DND-41 (cell line): ENCODE data around the gene FBP2.

ENCODE experiments used
- ATAC-seq: fragments of 200-7000 bp; cut with Tn5 transposase; 3 replicates; pipeline ENCODE4 v1.9.1; 2021; ENCODE audit warnings: low read depth; ENCODE audit not compliant: insufficient read depth
- DNase-seq: peaks from one replicate; pipeline ENCODE4 v3.0.0-alpha.2; 2020
- H2AFZ ChIP-seq: 2 replicates; pipeline ENCODE4 v1.6.0; 2012; ENCODE audit warnings: low read depth, low read length
- H3K27ac ChIP-seq: 2 replicates; pipeline ENCODE4 v1.5.1; 2012; ENCODE audit warnings: low read length, inconsistent platforms
- H3K27me3 ChIP-seq: fragments of 200-600 bp; sonication (generic); 2 replicates; pipeline ENCODE4 v1.6.0; 2012; ENCODE audit warnings: low read length, mild to moderate bottlenecking, inconsistent platforms; ENCODE audit not compliant: insufficient read depth, poor library complexity
- H3K36me3 ChIP-seq: 2 replicates; pipeline ENCODE4 v1.5.1; 2012; ENCODE audit warnings: low read length, inconsistent platforms; ENCODE audit not compliant: insufficient read depth
- H3K4me1 ChIP-seq: 2 replicates; pipeline ENCODE4 v1.5.1; 2012; ENCODE audit warnings: mild to moderate bottlenecking, low read length; ENCODE audit not compliant: insufficient read depth
- H3K4me2 ChIP-seq: 2 replicates; pipeline ENCODE4 v1.6.0; 2012; ENCODE audit warnings: mild to moderate bottlenecking, moderate library complexity, low read length, inconsistent platforms; ENCODE audit not compliant: insufficient read depth
- H3K4me3 ChIP-seq, 2 experiments: fragments of 200-600 bp in 1 of 2; shearing (Covaris generic) in 1 of 2; 2 replicates each; pipeline ENCODE4 v1.5.1; 2012 to 2016; ENCODE audit warnings: inconsistent platforms in 2 of 2, low read length in 2 of 2, mild to moderate bottlenecking in 2 of 2, low read depth in 1 of 2, moderate library complexity in 1 of 2
- H3K79me2 ChIP-seq: 2 replicates; pipeline ENCODE4 v1.6.0; 2012; ENCODE audit warnings: low read length, inconsistent platforms; ENCODE audit not compliant: insufficient read depth
- H3K9ac ChIP-seq: 2 replicates; pipeline ENCODE4 v1.6.0; 2012; ENCODE audit warnings: low read depth, mild to moderate bottlenecking, inconsistent platforms, low read length, moderate library complexity
- H3K9me3 ChIP-seq: 2 replicates; pipeline ENCODE4 v1.5.1; 2012; ENCODE audit warnings: low read length, moderate library complexity, mild to moderate bottlenecking, inconsistent platforms; ENCODE audit not compliant: insufficient read depth, severe bottlenecking
- H4K20me1 ChIP-seq: 2 replicates; pipeline ENCODE4 v1.6.0; 2012; ENCODE audit warnings: low read length; ENCODE audit not compliant: insufficient read depth
- EZH2 ChIP-seq: IDR thresholded peaks from 3 replicates; pipeline ENCODE4 v1.6.1; 2012; ENCODE audit warnings: borderline replicate concordance, low read depth, mild to moderate bottlenecking, moderate library complexity, low read length, inconsistent platforms; ENCODE audit not compliant: severe bottlenecking
- TF ChIP-seq, protein P1 (sequence below): IDR thresholded peaks from 2 replicates; pipeline ENCODE4 v1.5.1; 2012; ENCODE audit warnings: borderline replicate concordance, low read length, moderate library complexity, mild to moderate bottlenecking; ENCODE audit not compliant: poor library complexity, severe bottlenecking; ENCODE audit errors: extremely low read depth

The FBP2 gene

DNA sequence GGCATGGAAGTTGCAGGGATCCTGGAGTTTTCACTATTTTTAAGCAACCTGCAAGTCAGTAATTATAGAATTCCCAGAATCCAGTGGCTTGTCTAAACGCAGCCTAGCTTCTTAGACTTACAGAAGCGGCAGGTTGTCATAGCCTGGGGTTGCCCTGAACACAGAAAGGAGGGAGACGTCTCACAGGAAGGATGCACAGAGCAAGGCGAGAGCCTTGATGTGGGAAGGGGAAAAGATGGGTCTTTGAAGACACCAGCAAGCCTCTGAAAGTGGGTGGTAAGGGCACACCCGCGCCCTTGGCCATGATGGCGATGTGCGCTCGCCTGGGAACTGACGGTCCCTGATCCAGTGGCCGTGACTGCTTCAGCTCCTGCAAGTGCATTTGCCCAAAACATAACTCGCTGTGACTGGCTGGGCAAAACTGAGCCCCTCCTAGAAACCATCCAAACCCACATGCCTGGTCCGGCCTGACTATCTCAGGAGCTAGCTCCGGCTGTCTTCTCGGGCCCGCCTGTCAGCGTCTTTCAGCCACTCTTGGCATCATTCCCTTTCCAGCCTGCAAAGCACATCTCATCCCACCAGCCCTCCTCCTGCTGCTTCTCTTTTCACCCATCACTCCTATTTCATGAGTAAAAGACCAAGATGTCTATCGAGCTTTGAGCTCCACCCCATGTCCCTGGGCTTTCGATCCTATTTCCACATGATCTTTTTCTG lies 28.6 kb upstream of the FBP2 start:
- H3K27ac ChIP-seq = no peak overlapping the region
- H3K9me3 ChIP-seq = no peaks in the 10 kb centered on the region
- peak; percentile 69 for ATAC-seq
- no peak overlapping the region for H3K4me2 ChIP-seq
- no peaks in the 10 kb centered on the region for H3K36me3 ChIP-seq
- H3K9ac ChIP-seq = no peak overlapping the region
- DNase-seq = peak; percentile 18
- H3K27me3 ChIP-seq = no peaks in the 10 kb centered on the region
- H3K4me1 ChIP-seq = no peaks in the 10 kb centered on the region
- no peak for TF ChIP-seq EZH2
- TF ChIP-seq, protein P1, sequence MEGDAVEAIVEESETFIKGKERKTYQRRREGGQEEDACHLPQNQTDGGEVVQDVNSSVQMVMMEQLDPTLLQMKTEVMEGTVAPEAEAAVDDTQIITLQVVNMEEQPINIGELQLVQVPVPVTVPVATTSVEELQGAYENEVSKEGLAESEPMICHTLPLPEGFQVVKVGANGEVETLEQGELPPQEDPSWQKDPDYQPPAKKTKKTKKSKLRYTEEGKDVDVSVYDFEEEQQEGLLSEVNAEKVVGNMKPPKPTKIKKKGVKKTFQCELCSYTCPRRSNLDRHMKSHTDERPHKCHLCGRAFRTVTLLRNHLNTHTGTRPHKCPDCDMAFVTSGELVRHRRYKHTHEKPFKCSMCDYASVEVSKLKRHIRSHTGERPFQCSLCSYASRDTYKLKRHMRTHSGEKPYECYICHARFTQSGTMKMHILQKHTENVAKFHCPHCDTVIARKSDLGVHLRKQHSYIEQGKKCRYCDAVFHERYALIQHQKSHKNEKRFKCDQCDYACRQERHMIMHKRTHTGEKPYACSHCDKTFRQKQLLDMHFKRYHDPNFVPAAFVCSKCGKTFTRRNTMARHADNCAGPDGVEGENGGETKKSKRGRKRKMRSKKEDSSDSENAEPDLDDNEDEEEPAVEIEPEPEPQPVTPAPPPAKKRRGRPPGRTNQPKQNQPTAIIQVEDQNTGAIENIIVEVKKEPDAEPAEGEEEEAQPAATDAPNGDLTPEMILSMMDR = no peak
- no peak overlapping the region for H2AFZ ChIP-seq
- no peaks in the 10 kb centered on the region for H3K79me2 ChIP-seq
- no peaks in the 10 kb centered on the region for H4K20me1 ChIP-seq
- no peak overlapping the region for H3K4me3 ChIP-seq

GRCh38 chr9:94619026-94619425 lies 25.4 kb upstream of the FBP2 start:
- DNase-seq (no peak), ATAC-seq (no peak)
- Histone ChIP-seq H3K79me2 (no peaks in the 10 kb centered on the region), H2AFZ (no peak overlapping the region), H3K4me1 (no peaks in the 10 kb centered on the region), H4K20me1 (no peaks in the 10 kb centered on the region), H3K4me3 (no peak overlapping the region), H3K9ac (no peak overlapping the region), H3K9me3 (no peaks in the 10 kb centered on the region), H3K4me2 (no peak overlapping the region), H3K27ac (no peak overlapping the region), H3K27me3 (no peaks in the 10 kb centered on the region), H3K36me3 (no peaks in the 10 kb centered on the region)
- no peak for TF ChIP-seq EZH2
- TF ChIP-seq, protein P1 = no peak

GRCh38 chr9:94613003-94613402 lies 19.4 kb upstream of the FBP2 start:
- Histone ChIP-seq H3K4me2 (no peak overlapping the region), H3K4me3 (no peak overlapping the region), H2AFZ (no peak overlapping the region), H3K79me2 (no peaks in the 10 kb centered on the region), H3K27me3 (peaks cover 3% of the 10 kb centered on the region), H3K27ac (no peak overlapping the region), H3K9me3 (no peaks in the 10 kb centered on the region), H3K4me1 (no peaks in the 10 kb centered on the region), H3K36me3 (no peaks in the 10 kb centered on the region), H4K20me1 (no peaks in the 10 kb centered on the region), H3K9ac (no peak overlapping the region)
- TF ChIP-seq, protein P1 = no peak
- no peak for DNase-seq
- ATAC-seq = no peak
